K562 (cell line): Measurements from ENCODE around the gene MKLN1. TPM values are rescaled to one million over a fixed set of nuclear protein-coding genes. Genes with fewer than 3 reads are reported as not detected.

Experiments
- BHLHE40 ChIP-seq: IDR thresholded peaks from 2 replicates; pipeline ENCODE4 v1.6.1; 2011; ENCODE audit warnings: low read length, improper control_type of control experiment
- CBX3 ChIP-seq, 2 experiments: IDR thresholded peaks; 1 replicate in 1 of 2; 2 replicates in 1 of 2; pipeline ENCODE4 v1.6.1; 2012; ENCODE audit warnings: inconsistent platforms in 2 of 2, low read length in 2 of 2, borderline replicate concordance in 1 of 2, control low read depth in 1 of 2
- CBX5 ChIP-seq: IDR thresholded peaks from 2 replicates; pipeline ENCODE4 v1.6.1; 2014; ENCODE audit warnings: low read depth, borderline replicate concordance
- CHD4 ChIP-seq: fragments of 200-600 bp; sonication (generic); IDR thresholded peaks from 3 replicates; pipeline ENCODE4 v1.6.1; 2012; ENCODE audit warnings: low read depth, mild to moderate bottlenecking, mixed read lengths, low read length, inconsistent platforms; ENCODE audit not compliant: insufficient read depth, insufficient replicate concordance, poor library complexity, severe bottlenecking
- HMGXB4 ChIP-seq: sonication (generic); formaldehyde crosslinking; IDR thresholded peaks from 2 replicates; pipeline ENCODE4 v1.8.1; 2023; ENCODE audit warnings: mild to moderate bottlenecking, missing genetic modification reagents
- HNRNPUL1 ChIP-seq: fragments of 200-400 bp; formaldehyde crosslinking; IDR thresholded peaks from 2 replicates; pipeline ENCODE4 v1.6.1; 2017; ENCODE audit warnings: low read length
- ID3 ChIP-seq, 2 experiments: fragments of 250-450 bp in 1 of 2; fragments of 450-650 bp in 1 of 2; sonication (Bioruptor Pico) in 1 of 2; IDR thresholded peaks; 2 replicates each; pipeline versions ENCODE4 v1.6.1 to v1.8.0; 2016 to 2021; ENCODE audit warnings: mild to moderate bottlenecking in 2 of 2, moderate library complexity in 2 of 2, missing compliant biosample characterization in 1 of 2, missing genetic modification characterization in 1 of 2
- MAFF ChIP-seq: IDR thresholded peaks from 2 replicates; pipeline ENCODE4 v1.6.1; 2012; ENCODE audit warnings: low read length, improper control_type of control experiment
- MAX ChIP-seq: sonication (generic); formaldehyde crosslinking; IDR thresholded peaks from 2 replicates; pipeline ENCODE4 v1.9.0; 2022; ENCODE audit warnings: mild to moderate bottlenecking, missing genetic modification reagents
- NFE2 ChIP-seq: IDR thresholded peaks from 2 replicates; pipeline ENCODE4 v1.6.1; 2014; ENCODE audit warnings: antibody characterized with exemption, low read depth
- PTRF ChIP-seq: fragments of 450-650 bp; IDR thresholded peaks from 2 replicates; pipeline ENCODE4 v1.6.1; 2016; ENCODE audit warnings: mild to moderate bottlenecking, missing genetic modification characterization, missing compliant biosample characterization
- RB1 ChIP-seq: fragments of 450-650 bp; IDR thresholded peaks from 2 replicates; pipeline ENCODE4 v1.6.1; 2017; ENCODE audit warnings: low read depth, mild to moderate bottlenecking
- SOX6 ChIP-seq: fragments of 450-650 bp; IDR thresholded peaks from 2 replicates; pipeline ENCODE4 v1.6.1; 2014; ENCODE audit warnings: mild to moderate bottlenecking
- TEAD2 ChIP-seq: fragments of 450-650 bp; IDR thresholded peaks from 2 replicates; pipeline ENCODE4 v1.6.1; 2016; ENCODE audit warnings: missing genetic modification characterization, control low read depth, missing compliant biosample characterization
- UBTF ChIP-seq, 2 experiments: IDR thresholded peaks; 2 replicates each; pipeline ENCODE4 v1.6.1; 2012; ENCODE audit warnings: improper control_type of control experiment in 2 of 2, low read depth in 2 of 2, low read length in 2 of 2, borderline replicate concordance in 1 of 2
- USF2 ChIP-seq: sonication (generic); formaldehyde crosslinking; IDR thresholded peaks from 2 replicates; pipeline ENCODE4 v1.5.0; 2020; ENCODE audit warnings: missing genetic modification reagents
- ZBTB17 ChIP-seq: fragments of 450-650 bp; formaldehyde crosslinking; IDR thresholded peaks from 2 replicates; pipeline ENCODE4 v1.4.0; 2020; ENCODE audit warnings: mild to moderate bottlenecking
- ZNF175 ChIP-seq: fragments of 200-800 bp; sonication (Bioruptor generic); IDR thresholded peaks from 2 replicates; pipeline ENCODE4 v1.6.1; 2016; ENCODE audit warnings: low read depth, mild to moderate bottlenecking, missing genetic modification characterization, missing compliant biosample characterization
- ZNF740 ChIP-seq, 3 experiments: fragments of 200-800 bp in 1 of 3; sonication (Bioruptor generic) in 1 of 3; sonication (generic) in 1 of 3; formaldehyde crosslinking in 1 of 3; IDR thresholded peaks; 2 replicates each; pipeline versions ENCODE4 v1.6.1 to v1.8.0; 2016 to 2022; ENCODE audit warnings: mild to moderate bottlenecking in 2 of 3, missing compliant biosample characterization in 2 of 3, missing genetic modification characterization in 2 of 3, missing genetic modification reagents in 1 of 3
- polyA plus RNA-seq, 8 experiments: library from polyadenylated mRNA; depleted of rRNA in 4 of 8; stranded (reverse) in 5 of 8; unstranded in 3 of 8; fragments of >200 nt; fragmentation: Nextera tagmentation in 2 of 8; fragmentation: Illumina TruSeq in 1 of 8; extraction: Ambion mirVana in 2 of 8; extraction: Trizol in 1 of 8; gene quantifications; 2 replicates each; pipeline versions ENCODE4 v1.2.1 to v1.2.3, GENCODE V29; 2011 to 2014; ENCODE audit warnings: inconsistent platforms in 1 of 8, missing spikeins in 1 of 8
- total RNA-seq, 7 experiments: library from RNA; depleted of rRNA in 6 of 7; stranded (reverse); fragments of >200 nt in 6 of 7; fragmentation: Illumina TruSeq in 2 of 7; extraction: Trizol in 2 of 7; gene quantifications; 2 replicates each; pipeline versions ENCODE4 v1.2.1 to v1.2.3, GENCODE V29; 2011 to 2021; ENCODE audit warnings: low replicate concordance in 1 of 7

The MKLN1 gene
- total and polyA plus RNA-seq, 9 of the 15 experiments (the other 6 are each of a cell fraction or from before 2014, with no cell fraction given), result 18.6 to 80.4 (median 56.0) TPM

- TF ChIP-seq UBTF (IDR thresholded peaks at IDR 0.05; ENCODE audit: borderline replicate concordance in 1 of 2, low read depth in 2 of 2, low read length in 2 of 2) (no peak), NFE2 (peak; percentile 49; the same call in 1 of the 2 replicates), SOX6 (0 out of 2 replicates have a peak, but pooled peaks have one; percentile 18), ZBTB17 (CRISPR knock-in tag) (0 out of 2 replicates have a peak, but pooled peaks have one; percentile 46), MAFF (no peak), CBX3 (IDR thresholded peaks at IDR 0.05; ENCODE audit: borderline replicate concordance in 1 of 2, low read length in 2 of 2) (peak; percentile 13 to 71; a peak in 1 of 3 replicates), ZNF740 (CRISPR knock-in tag; IDR thresholded peaks at IDR 0.05) (no peak), ZNF740 (tag; IDR thresholded peaks at IDR 0.05) (no peak), RB1 (peak; percentile 67; the same call in 1 of the 2 replicates), USF2 (no peak), ZNF175 (CRISPR knock-in tag) (no peak), CBX5 (no peak), HNRNPUL1 (no peak), PTRF (tag) (no peak), CHD4 (no peak), HMGXB4 (CRISPR knock-in tag) (0 out of 2 replicates have a peak, but pooled peaks have one; percentile 54), ID3 (CRISPR knock-in tag; IDR thresholded peaks at IDR 0.05) (no peak), ID3 (tag; IDR thresholded peaks at IDR 0.05) (0 out of 2 replicates have a peak, but pooled peaks have one; percentile 37), BHLHE40 (peak; percentile 78), MAX (CRISPR knock-in tag) (peak; percentile 72), TEAD2 (peak; percentile 84; the same call in 1 of the 2 replicates)
Observed at GRCh38 chr7:131513245-131514061, 185.8 kb downstream of the MKLN1 start (continued).
